NCI-H510A (cell line): ENCODE results near the gene IGSF6.
"Not testable (repeated sequence)": the region's sequence is repeated elsewhere in the genome, so short reads cannot be mapped to it uniquely, and the experiment has no call there.

Source experiments
- DNase-seq: peaks from one replicate; lab custom pipeline; 2025; lab: John Stamatoyannopoulos, UW

The IGSF6 gene

DNA sequence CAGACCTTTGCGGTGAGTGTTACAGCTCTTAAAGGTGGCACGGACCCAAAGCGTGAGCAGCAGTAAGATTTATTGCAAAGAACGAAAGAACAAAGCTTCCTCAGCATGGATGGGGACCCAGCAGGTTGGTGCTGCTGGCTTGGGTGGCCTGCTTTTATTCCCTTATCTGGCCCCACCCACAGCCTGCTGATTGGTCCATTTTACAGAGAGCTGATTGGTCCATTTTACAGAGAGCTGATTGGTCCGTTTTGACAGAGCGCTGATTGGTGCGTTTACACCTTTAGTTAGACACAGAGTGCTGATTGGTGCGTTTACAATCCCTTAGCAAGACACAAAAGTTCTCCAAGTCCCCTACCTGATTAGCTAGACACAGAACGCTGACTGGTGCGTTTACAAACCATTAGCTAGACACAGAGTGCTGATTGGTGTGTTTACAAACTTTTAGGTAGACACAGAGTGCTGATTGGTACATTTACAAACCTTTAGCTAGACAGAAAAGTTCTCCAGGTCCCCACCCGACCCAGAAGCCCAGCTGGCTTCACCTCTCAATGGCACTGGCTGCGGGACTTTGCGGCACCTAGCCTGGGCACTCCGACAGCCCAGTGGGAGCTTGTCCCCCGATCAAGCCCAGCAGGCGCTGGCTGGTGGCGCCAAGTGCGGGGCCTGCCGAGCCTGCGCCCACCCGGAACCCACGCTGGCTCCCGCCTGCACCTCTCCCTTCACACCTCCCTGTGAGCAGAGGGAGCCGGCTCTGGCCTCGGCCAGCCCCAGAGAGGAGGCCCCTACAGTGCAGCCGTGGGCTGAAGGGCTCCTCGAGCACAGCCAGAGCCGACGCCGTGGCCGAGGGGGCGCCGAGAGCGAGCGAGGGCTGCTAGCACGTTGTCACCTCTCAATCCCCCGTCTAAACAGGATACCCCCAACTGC, 22.5 kb downstream of the IGSF6 start:
- DNase-seq: not testable (repeated sequence)

DNA sequence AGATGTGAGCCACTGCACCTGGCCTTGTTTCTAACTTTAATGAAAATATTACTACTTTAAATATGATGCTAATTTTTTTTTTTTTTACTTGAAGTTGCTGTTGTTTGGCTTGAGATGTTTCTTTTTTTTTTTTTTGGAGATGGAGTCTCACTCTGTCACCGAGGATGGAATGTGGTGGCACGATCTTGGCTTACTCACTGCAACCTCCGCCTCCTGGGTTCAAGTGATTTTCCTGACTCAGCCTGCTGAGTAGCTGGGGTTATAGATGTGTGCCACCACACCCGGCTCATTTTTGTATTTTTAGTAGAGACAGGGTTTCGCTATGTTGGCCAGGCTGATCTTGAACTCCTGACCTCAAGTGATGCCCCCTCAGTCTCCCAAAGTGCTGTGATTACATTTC, 23.6 kb downstream of the IGSF6 start:
- no peak for DNase-seq

DNA sequence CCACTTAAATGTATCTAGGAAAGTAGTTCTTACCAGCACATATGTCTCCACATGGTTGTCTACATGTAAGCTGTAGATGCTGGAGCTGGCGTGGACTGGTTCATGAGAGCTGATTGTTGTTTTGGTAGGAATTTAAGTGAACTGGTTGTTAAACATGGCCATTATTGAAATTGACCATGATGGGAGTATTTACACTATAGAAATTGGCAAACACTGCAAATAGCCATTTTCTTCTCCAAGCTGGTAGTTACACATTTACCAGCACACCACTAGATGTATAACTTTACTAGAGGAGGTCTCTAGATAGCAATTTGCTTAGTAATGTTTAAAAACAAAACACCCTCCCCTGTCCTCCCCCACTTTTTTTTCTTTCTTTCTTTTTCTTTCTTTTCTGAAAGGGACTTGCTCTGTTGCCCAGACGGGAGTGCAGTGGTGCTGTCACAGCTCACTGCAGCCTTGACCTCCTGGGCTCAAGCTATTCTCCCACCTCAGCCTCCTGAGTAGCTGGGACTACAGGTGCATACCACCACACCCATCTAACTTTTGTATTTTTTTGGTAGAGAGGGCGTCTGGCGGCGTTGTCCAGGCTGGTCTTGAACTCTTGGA, 24.2 kb downstream of the IGSF6 start:
- no peak for DNase-seq

DNA sequence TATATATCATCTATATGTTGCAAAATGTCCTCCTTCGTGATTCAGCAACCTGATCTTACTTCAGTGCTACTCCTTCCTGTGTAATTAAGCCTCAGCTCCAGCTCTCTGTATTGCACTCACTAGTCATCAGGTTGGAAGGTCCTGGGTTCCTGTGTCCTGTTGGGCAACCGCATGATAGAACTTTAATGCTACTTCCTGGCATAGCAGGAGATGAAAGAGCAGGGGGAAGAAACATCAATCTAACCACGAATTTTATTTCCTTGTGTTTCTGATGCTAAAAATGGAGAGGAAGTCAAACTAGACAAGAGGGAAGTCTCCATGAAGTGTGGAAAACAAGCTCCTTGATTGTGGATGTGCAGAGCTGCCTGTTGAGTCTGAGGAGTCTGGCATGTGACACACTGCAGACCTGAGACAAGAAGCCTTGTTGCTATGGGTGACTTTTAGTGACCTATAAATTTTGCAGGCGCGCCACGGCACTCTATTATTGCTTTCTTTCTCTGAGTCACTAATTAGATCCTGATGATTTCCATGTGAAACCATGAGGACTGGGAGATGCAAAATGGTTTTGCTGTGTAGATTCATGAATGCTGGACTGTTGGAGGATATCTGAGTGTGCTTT, 25.6 kb downstream of the IGSF6 start:
- no peak for DNase-seq

- no peak for DNase-seq
Measured at GRCh38 chr16:21625026-21625425, 27.4 kb downstream of the IGSF6 start.

DNA sequence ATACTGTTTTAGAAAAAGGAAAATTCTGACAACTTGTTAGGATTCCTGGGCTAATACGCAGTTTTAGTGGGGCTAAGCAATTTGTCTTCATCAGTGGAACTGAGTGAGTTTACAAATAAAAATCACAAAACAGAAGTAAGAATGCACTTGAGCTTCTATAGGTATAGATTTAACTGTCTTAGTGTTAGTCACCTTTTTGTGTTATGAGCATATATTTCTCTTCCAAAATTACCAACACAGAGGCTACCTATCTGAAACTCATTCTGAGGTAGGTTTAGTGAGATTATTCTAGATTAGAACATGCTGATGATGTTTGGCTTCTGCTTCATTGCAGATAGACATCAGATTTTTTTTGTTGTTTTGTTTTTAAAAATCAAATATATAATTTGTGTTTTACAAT, 29.9 kb downstream of the IGSF6 start:
- no peak for DNase-seq

GRCh38 chr16:21620592-21620991, 31.8 kb downstream of the IGSF6 start:
- no peak for DNase-seq

DNA sequence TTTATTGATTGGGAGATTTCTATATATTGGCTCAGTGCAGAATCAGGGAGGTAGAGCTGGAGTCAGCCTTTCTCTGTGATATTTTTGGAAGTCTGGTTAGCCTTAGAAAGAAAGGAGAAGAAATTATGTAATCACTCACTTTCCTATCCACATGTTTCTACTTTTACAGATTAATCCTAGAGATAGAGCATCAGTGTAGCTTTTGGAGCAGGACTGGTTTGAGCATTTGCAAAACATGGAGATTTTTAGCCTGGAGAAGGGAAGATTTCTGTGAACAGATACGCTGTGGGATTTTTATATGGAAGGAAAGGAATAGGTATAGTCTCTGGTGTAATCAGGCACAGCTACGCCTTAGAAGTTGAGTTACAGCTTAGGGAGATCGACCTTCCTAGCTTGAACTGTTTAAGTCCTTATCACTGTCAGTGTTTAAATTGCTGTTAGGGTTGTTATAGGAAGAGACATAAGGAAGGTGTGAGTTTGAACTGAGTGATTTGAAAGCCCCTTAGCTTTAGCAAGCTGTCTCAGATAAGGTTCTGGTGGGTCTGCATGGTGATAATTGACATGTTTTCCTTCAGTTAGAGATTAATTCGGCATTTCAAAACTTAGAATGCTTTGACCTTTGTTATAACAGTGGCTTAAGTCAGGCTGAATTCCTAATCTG, 32.5 kb downstream of the IGSF6 start:
- DNase-seq: no peak

DNA sequence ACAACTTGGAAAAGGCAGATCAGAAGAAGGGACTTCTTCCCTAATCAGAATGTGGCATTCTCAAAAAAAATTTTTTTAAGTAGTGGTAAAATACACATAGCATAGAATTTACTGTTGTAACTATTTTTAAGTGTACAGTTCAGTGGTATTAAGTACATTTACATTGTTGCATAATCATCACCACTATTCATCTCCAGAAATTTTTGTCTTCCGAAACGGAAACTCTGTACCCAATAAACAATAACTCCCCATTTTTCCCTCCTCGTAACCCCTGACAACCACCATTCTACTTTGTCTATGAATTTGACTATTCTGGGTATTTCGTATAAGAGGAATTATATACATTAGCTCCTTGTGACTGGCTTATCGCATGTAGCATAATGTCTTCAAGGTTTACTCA, 34.1 kb downstream of the IGSF6 start:
- no peak for DNase-seq

GRCh38 chr16:21617607-21618006, 34.8 kb downstream of the IGSF6 start:
- DNase-seq: no peak

GRCh38 chr16:21614896-21615295, 37.5 kb downstream of the IGSF6 start:
- DNase-seq: no peak

GRCh38 chr16:21613781-21614180, 38.6 kb downstream of the IGSF6 start:
- DNase-seq: no peak

- no peak for DNase-seq
Measured at GRCh38 chr16:21613361-21613760, 39.0 kb downstream of the IGSF6 start.

DNA sequence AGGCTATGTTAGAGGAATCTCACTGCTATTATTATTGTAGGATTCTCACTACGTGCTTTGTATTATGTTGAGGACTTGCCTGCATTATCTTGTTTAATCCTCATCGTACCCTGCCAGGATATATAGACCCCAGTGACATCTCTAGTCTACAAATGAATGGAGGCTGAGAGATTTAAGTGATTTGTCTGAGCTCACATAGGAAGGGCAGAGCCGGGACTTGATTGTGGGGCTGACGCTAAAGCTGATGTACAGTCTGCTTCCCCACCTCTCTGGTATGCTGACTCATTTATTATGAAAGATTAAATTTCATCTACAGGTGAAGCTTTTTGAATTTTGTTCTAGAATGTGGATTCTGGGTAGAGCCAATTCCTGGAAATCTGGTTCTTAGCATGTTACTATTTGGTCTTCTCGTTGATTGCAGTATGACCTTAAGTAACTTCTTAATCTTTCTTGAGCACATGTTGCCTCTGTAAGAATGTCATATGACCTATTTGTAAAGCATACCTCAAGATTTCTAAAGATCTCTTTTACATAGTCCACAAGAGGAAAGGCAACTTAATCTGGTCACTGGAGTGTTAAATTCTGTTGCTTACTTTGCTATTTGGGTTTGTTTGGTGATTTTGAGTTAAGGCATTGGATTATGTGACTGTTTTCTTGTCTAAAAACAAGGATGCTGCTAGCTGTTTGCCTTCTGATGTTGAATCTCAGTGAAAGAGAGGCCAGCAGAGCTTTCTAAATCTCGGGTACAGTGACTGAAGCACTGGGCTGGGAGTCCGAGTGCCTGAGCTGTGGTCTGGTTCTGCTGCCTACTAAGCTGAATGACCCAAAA, 40.6 kb downstream of the IGSF6 start:
- no peak for DNase-seq

GRCh38 chr16:21611198-21611555, 41.2 kb downstream of the IGSF6 start:
- DNase-seq: no peak

DNA sequence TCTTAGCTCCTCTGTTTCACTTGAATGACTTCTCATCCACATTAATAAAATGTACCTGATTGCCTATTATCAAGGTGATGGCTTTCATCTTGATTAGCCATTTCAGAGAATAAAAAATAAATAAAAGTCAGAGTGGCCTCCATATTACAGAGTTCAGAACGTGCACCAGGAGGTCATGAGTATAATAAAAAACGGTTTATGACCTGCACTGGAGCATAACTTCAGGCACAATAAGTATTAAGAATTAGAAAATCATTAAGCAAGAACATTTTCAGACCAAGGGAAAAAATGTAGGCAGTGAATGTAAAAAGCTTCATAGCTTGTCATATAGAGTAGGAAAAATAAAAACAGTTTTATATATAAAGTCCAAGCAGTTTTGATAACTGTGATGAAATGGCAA, 41.6 kb downstream of the IGSF6 start:
- DNase-seq: no peak

GRCh38 chr16:21610006-21610544, 42.3 kb downstream of the IGSF6 start:
- no peak for DNase-seq

DNA sequence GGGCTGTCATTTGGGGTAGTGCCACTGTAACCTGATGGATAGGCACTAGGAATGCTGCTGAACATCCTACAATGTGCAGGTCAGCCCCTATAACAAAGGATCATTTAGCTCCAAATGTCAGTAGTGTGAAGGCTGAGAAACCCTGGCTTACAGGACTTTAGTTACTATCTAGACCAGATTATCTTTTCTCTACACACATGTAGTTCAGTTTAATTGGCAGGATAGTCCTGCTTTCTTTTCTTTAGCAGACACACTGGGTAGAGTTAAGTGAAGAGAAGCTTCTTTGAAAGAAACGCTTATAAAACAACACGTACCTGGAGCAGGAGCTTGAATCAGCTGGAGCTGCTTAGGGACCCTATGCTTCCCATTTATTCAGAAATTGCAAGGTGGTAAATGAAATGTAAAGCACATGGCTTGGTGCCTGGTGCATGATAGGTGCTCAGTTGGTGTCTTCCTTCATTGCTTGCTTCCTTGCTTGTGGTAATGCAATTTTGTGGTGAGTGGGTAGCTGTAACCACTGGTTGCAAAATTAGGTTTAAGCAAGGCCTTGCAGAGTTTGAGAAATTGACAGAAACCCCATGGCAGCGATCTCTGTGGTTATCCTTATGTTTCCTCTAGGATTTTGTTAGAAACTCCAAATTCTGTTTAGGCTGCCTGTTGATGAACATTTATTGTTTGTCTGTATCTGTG, 43.6 kb downstream of the IGSF6 start:
- DNase-seq: no peak

DNA sequence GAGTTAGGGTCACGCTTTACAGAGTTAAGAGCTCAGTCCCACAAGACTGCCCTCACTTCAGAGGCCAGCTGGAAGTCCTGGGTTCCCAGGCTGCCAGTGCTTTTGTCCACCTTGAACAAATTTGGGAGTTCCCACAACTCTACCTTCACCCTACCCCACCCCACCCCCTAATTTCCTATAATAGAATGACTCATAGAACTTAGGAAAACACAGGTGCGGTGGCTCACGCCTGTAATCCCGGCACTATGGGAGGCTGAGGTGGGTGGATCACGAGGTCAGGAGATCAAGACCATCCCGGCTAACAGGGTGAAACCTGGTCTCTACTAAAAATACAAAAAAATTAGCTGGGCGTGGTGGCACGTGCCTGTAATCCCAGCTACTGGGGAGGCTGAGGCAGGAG, 46.6 kb downstream of the IGSF6 start:
- DNase-seq: not testable (repeated sequence)

GRCh38 chr16:21603928-21604327, 48.5 kb downstream of the IGSF6 start:
- no peak for DNase-seq

- no peak for DNase-seq
Measured at GRCh38 chr16:21602785-21603184, 49.6 kb downstream of the IGSF6 start.
